Ramos (cell line): ENCODE measurements around the gene PROSER2.

Experiments used
- in situ Hi-C: fragments of 300-500 bp; cut with MboI; formaldehyde crosslinking; loops from one replicate; pipeline ENCODE4 v1.14.3; 2022; ENCODE audit warnings: low sequenced_read_pairs; ENCODE audit not compliant: unreplicated experiment

PROSER2 gene, protein sequence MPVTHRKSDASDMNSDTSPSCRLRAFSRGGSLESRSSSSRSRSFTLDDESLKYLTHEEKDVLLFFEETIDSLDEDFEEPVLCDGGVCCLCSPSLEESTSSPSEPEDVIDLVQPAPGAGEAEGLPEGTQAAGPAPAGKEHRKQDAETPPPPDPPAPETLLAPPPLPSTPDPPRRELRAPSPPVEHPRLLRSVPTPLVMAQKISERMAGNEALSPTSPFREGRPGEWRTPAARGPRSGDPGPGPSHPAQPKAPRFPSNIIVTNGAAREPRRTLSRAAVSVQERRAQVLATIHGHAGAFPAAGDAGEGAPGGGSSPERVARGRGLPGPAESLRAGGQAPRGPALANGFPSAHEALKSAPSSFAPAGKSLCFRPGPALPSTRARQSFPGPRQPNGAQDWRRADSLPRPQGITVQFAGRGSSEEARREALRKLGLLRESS

DNA sequence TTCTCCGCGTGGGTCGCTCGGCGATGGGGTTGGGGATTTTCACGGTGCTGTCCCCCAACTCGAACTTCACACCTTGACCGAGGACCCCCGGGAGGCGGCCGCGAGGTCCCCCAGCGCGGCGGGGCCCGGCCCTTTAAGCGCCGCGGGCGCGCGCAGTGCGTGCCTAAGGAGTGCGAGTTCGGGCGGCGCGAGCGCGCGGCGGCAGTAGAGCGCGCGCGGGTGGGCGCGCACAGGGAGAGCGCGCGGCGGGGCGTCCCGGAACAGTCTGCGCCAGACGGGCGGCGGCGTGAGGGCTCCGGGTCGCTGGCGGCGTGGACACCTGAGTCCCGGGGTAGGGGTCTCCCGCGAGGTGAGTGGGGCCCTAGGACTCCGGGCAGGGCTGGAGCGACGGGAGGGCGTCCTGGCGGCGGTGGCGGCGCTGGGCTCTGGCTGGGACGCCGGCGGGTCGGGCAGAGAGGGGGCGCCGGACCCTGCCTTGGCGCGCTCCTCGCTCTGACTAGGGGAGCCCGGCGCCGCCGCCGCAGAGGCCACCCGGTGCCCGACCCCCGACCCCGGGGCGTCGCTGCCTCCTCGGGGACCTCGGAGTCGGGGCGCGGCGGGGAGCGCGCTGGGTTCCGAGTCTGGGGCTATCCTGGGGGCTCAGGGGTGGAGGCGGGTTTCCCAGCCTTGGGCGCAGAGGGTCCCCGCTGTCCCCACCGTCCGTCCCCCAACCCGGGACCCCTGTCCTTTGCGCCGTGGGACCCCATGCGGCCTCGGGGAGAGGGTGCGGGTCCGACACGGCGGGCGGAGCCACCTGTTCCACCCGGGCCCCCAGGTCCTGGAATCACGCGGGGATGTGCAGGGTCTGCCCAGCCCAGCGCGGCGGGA is at the start of gene PROSER2:
PROSER2 (plus strand) TSS at position 235 of the 867 bp plus-strand sequence. CDS start 28,722 bp downstream, outside the sequence.
- in situ Hi-C loops: no loop called here

DNA sequence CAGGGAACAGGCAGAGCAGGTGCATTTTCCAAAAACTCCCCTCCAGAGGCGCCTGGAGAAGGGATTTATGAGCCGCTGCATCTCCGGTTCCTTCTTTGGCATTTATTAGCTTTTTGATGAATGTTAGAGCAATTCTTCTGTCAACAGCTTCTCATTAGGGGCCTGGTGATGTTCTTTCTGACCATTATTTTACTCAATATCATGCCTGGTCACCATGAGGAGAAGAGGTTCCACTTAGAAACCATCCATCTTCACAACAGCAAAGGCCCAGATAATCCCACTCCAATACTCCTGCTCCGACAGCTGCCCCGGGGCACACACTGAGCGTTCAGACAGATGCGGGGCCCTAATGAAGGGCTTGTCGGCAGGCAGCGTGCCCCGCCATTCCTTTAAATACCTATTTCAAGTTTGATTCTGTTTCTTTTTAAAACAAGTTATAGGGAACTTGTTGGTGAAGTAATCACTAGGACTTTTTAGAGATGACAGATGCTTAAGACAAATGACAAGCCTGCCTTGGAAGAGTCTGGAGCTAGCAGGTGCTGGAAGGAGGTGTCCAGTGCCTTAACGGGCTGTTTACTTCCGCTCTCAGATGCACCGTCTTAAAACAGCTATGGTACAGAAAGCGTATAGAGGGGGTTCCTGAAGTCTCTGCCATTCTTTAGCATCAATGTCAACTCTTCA is 49.3 kb upstream of the PROSER2 start:
- in situ Hi-C loops: no loop called here

DNA sequence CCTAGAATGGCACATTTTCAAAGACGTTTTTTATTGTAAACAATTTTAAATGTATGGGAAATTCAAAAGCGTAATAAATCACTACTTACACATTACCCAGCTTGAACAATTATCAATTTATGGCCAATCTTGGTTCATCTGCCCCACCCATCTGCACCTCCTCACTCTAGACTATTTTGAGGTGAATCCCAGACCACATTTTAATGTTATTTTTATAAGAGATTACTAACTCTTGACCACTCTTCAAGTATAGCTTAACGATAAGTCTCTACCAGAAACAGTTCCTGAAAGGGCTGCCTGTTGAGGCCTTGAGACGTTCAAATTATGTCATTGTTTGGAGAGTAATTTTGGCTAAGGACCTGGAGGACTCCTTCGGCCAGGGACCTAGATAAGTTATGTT is 47.7 kb upstream of the PROSER2 start:
- in situ Hi-C loops: no loop called here

DNA sequence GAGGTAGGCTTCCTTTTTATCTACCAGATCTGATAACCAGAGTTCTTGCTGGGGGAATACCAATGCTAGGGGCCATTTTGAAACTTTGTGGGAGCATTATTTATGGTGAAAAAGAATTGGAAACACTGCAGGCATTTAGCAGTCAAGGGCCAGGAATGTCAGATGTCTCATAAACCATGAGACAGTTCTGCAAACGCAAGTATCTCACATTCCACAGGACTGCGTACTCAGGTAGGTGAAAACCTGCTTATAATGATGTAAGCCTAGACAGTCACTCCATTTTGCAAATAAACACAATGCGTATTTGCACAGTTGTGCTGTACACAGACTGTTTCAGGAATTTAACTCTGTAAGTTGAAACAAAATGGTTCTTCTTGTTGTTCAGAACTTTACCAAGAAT is 47.1 kb upstream of the PROSER2 start:
- in situ Hi-C loops: no loop called here

DNA sequence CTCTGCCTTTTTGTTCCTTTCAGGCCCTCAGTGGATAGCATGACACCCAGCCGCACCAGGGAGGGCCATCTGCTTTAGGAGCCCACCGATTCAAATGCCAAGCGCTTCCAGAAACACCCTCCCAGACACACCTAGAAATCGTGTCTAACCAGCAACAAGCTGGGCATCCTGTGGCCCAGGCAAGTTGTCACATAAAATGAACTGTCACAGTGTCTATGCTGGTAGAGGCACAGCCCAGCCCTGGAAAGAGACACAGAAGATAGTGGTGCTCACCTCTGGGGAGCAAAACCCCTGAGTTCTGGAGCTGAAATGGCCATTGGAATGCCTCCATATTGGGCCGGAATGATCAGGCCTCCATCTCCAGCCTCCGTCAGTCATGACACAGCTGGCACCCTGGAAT is 42.0 kb upstream of the PROSER2 start:
- in situ Hi-C loops: no loop called here

DNA sequence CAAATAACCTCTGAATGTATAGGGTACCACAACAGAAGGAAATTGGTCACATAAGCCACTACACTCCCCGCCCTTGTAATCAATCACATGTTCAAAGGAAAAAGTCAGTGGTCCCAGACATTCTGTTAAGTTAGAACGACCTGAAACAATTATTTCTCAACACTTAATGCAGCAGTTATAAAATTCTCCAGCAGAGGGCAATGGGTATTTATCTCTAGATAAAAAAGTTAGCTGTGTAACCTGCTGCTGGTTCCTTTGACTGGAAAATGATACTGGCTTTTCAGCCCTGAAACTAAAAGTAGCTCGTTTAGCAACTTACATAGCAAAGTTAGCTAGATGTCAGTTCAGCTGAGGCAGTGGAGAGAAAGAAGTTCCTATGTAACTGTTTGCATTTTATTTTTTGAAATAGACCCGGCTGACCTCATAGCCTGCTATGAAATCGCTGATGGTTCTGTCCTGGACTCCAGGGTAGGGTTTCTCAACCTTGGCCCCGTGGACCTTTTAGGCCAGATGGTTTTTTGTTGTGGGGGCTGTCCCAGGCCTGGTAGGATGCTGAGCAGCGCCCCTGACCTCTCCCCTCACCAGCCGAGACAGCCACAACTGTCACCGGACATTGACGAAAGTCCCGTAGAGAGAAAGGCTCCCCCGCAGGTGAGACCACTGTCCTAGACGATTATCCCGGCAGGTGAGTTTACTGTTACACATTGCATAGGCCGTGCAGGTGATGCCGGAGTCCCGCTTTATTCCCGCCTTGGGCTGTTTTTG is 40.2 kb upstream of the PROSER2 start:
- in situ Hi-C loops: no loop called here

DNA sequence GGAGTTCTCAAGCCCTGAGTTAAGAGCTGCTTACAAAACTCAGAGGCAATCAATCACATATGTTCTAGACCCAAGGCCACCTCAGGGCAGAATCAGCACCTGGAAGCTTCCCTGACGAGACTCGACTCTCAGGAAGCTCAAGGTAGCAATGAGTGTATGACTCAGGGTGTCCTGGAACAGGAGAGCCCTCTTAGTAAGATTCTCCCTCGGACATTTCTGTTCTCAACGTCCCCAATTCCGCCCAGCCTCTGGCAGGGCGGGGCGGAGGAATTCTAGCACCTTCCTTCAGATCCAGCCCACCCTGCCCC is 39.6 kb upstream of the PROSER2 start:
- in situ Hi-C loops: no loop called here

DNA sequence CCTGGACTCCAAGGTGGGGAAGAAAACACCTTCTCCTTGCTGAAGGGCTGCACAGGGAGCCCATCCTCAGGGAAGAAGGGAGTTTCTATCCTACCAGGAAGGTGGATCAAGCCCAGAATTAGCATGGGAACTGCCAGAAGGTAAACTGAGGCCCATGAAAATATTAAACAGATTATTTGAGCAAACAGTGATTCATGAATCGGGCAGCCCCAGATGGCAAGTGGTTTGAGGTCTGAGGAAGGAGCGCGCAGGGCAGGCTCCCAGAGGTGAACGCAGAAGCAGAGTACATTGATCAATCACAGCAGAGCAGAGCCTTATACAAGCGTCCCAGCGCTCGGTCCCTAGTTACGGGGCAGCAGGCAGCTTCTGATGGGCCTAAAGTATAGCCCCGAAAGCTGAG is 35.8 kb upstream of the PROSER2 start:
- in situ Hi-C loops: no loop called here

DNA sequence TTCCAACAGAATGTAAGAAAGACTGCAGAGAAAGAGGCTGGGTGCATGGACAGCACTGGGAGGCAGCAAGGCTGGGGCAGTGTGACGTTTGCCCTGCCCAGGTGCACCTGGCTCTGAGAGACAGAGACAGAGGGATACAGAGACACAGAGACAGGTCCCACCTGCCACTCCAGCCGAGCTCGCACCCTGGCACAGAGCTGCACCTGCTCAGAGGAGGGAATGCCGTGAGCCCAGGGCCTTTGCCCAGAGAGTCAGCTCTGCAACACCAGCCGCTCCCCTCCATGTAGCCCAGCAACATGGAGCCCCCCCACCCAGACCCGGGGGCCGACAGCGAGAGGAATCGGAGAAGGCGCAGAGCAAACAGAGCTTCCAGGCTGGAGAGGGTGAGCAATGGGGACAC is 35.3 kb upstream of the PROSER2 start:
- in situ Hi-C loops: no loop called here

DNA sequence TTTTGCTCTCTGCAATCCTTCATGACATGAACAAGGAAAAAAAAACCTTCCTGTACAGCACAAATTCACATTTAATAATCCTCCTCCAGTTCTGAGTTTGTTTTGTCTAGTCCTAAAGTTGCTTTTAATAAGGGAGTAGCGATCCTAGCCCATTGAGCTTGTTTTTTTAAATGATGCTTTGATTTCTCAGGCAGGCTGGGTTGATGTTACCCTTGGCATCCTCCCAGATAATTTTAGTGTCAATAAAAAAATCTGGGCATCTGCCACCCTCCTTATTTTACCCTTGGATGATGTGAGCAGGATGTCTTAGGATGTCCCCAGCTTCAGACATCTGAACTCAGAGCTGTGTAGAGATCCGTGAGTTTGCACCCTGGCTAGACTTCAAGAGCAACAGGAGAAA is 33.9 kb upstream of the PROSER2 start:
- in situ Hi-C loops: no loop called here

DNA sequence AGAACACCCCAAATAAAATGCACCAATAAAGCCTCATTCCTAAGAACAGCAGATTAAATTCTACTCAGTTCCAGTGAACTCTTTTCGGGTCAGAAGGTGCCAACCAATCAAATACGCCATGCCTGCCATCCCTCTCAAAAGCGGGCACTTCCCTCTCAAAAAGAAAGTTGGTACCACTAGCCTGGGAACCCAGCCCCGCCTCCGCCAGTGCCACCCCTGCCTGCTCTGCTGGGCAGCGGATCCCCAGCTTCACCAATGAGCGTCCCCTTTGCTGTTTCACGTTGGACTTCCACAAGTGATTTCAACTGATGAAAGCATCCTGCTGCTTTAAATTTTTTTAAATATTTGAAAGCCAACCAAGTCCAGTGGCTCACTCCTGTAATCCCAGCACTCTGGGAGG is 33.2 kb upstream of the PROSER2 start:
- in situ Hi-C loops: no loop called here

DNA sequence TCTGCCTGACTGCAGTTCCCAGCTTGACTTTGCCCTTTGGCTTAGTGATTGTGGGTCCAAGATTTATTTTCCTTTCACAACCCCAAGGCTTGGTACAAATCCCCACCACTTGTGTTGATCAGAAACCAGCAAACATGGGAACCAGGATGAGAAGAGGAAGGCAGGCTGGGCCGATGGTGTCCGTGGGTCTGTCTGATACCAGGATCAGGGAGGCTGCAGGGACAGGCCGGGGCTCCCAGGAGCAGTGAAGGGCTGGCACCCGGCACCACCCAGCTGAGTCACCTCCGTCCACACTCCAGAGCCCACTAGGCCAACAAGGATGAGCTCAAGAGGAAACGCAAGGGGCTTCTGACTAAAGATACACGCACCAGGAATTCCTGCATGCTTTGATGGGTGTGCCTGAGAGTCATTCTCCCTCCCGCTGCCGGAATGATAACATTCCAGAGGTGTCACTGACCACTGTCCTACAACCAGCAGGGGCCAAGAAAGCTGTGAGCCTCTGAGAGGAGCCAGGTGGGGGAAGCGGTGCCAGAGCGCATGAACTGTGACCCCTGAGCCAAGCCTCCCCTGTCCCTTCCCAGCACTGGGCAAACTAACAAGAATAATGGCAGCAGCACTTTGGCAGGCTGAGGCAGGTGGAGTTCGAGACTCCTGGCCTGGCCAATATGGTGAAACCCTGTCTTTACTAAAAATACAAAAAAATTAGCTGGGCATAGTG is 29.2 kb upstream of the PROSER2 start:
- in situ Hi-C loops: no loop called here

DNA sequence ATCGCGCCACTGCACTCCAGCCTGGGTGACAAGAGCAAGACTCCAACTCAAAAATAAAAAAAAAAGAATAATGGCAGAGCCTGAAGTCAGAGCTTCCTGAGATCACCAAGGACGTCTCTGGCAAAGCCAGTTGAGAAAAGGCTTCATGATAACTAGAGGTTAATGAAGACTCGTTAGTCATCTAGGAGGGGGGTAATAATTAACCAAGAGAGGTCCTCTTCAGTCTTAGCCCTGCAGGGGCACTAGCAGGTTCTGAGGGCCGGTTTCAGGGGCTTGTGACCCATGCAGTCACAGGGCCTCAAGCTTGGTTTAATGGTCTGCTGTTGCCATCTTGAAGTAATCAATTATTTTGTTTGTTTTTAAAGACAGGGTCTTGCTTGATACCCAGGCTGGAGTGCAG is 28.6 kb upstream of the PROSER2 start:
- in situ Hi-C loops: no loop called here

DNA sequence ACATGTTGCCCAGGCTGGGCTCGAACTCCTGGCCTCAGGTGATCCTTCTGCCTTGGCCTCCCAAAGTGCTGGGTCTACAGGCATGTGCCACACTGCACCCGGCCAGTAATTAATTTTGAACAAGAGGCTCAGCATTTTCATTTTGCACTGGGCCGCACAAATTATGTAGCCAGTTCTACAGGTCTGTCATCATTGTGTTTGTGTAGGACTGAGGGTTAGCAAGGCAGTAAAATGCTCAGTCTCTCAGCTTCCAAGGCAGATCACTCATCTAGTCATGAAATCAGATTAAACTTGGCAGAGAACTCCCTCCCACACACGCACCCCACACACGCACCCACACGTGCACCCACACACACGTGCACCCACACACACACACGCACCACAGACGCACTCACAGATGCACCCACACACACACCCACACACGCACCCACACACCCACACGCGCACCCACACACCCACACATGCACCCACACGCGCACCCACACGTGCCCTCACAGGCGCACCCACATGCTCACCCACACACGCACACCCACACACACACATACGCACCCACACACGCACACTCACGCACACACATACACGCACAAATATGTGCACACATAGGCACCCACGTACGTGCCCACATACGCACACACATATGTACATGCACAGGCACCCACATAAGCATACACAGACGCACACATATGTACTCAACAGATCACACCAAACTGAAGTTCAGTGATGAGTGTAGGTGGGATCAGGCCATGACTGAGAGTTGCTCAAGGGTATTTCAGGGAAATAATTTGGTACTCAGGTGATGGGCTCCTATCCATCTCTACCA is 27.8 kb upstream of the PROSER2 start:
- in situ Hi-C loops: no loop called here

DNA sequence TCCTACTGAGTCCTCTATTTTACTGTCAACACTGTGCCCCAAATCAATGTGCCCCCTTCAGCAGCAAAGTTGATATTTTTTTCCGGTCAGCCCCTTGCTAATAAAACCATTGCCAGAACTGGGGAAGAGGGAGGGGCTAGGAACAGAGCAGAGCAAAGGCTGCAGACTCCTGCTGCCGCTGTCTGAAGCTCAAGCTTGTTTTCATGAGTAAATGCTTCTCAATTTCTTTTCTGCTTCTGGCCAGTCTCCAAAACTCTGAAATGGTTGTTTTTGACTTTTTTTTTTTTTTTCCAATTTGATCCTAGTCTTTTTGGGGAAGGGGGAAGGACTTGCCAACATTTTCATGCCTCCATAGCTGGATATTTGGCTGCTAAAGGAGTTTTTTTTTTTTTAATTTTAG is 26.7 kb upstream of the PROSER2 start:
- in situ Hi-C loops: no loop called here

DNA sequence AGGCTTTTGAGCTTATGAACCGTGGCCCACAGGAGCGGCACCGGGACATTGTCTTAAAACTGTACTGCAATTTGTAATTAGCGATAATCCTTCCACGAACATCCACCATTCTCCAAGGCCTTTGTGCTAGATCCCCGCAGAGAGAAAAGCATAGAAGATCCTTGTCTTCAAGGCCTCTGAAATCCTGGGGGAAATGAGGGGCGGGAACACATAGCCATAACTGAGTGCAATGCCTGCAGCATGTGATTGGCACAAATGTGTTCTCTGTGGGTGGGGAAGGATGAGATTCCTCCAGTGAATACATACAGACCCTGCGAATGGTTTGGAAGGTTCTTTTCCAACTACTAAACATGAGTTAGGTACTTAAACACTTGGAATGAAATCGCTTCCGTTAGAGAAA is 25.9 kb upstream of the PROSER2 start:
- in situ Hi-C loops: no loop called here

DNA sequence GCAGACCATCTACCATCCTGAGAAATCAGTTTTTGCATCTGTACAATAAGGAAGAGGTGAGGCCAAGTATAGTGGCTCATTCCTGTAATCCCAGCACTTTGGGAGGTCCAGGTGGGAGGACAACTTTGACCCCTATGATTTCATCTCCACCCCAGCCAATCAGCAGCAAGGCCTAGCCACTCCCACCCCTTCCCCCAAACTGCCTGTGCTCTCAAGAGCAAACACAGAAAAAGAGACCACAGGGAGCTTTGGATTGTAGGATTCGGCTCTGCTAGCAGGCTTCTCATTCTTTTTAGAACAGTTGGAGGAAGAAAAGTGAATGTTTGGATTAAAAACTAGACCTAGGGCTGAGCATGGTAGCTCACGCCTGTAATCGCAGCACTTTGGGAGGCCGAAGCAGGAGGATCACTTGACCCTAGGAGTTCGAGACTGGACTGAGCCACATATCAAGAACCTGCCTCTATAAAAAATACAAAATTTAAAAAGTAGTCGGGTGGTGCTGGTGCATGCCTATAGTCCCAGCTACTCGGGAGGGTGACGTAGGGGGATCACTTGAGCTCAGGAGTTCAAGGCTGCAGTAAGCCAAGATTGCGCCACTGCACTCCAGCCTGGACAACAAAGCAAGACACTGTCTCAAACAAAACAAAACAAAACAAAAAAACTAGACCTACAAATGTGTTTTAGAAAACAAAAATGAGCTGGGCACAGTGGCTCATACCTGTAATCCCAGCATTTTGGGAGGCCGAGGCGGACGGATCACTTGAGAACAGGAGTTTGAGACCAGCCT is 25.1 kb upstream of the PROSER2 start:
- in situ Hi-C loops: no loop called here
